Stimulated activated CD4-positive, alpha-beta T cell treated with anti-CD3 and anti-CD28 coated beads, TNF-alpha, amount 100 ng/mL, for 48 hours (primary cell): ENCODE data around the gene POLE3.
"Not testable (repeated sequence)": the region's sequence is repeated elsewhere in the genome, so short reads cannot be mapped to it uniquely, and the experiment has no call there.

Source experiments
- DNase-seq, 3 donors: peaks; one replicate each; pipeline ENCODE4 v3.0.0-alpha.2; 2020; ENCODE audit warnings: low read depth in 3 of 3

Gene POLE3

GRCh38 chr9:113403646-113404045 lies 6.8 kb downstream of the POLE3 start:
- no peak for DNase-seq

GRCh38 chr9:113401027-113401792 lies 9.3 kb downstream of the POLE3 start, which contains the start of gene ALAD:
TSS of gene ALAD (minus strand) at chr9:113401284. CDS start at chr9:113393559, 7,725 bp downstream.
- DNase-seq = peak; percentile 97 to 99 (median 98)

GRCh38 chr9:113399646-113400200 lies 10.8 kb downstream of the POLE3 start:
- DNase-seq = no peak

- no peak for DNase-seq
These were observed 11.7 kb downstream of the POLE3 start for GRCh38 chr9:113398796-113399195.

- no peak for DNase-seq
These were observed 13.3 kb downstream of the POLE3 start for GRCh38 chr9:113397203-113397631.

- no peak for DNase-seq
These were observed 15.2 kb downstream of the POLE3 start for GRCh38 chr9:113395000-113395861.

- no peak for DNase-seq
These were observed 17.2 kb downstream of the POLE3 start for GRCh38 chr9:113393281-113393680.

GRCh38 chr9:113391917-113392316 lies 18.6 kb downstream of the POLE3 start:
- no peak for DNase-seq

GRCh38 chr9:113390192-113390960 lies 20.1 kb downstream of the POLE3 start:
- DNase-seq = no peak

- DNase-seq = no peak
These were observed 21.0 kb downstream of the POLE3 start for GRCh38 chr9:113389451-113389850.

- no peak for DNase-seq
These were observed 21.6 kb downstream of the POLE3 start for GRCh38 chr9:113388833-113389232.

GRCh38 chr9:113387560-113388230 lies 22.8 kb downstream of the POLE3 start:
- DNase-seq = no peak

- DNase-seq = no peak
These were observed 23.7 kb downstream of the POLE3 start for GRCh38 chr9:113386571-113387393.

GRCh38 chr9:113381909-113382411 lies 28.5 kb downstream of the POLE3 start:
- DNase-seq = no peak

GRCh38 chr9:113381441-113381840 lies 29.0 kb downstream of the POLE3 start:
- not testable (repeated sequence) for DNase-seq

GRCh38 chr9:113380869-113381378 lies 29.6 kb downstream of the POLE3 start:
- DNase-seq = no peak

GRCh38 chr9:113379829-113380210 lies 30.7 kb downstream of the POLE3 start:
- DNase-seq = not testable (repeated sequence)

GRCh38 chr9:113379094-113379828 lies 31.2 kb downstream of the POLE3 start:
- not testable (repeated sequence) for DNase-seq
